A204.1 (cell line): ENCODE measurements around the gene NEU4.
"Not testable (repeated sequence)": the region's sequence is repeated elsewhere in the genome, so short reads cannot be mapped to it uniquely, and the experiment has no call there.

Source experiments
- FAIRE-seq: peaks from 2 replicates; lab custom pipeline; 2012; peaks lifted over from hg19 to GRCh38; lab: Jason Lieb, UNC

The NEU4 gene

GRCh38 chr2:241775223-241776177 lies 33.5 kb upstream of the NEU4 start:
- FAIRE-seq: no peak

DNA sequence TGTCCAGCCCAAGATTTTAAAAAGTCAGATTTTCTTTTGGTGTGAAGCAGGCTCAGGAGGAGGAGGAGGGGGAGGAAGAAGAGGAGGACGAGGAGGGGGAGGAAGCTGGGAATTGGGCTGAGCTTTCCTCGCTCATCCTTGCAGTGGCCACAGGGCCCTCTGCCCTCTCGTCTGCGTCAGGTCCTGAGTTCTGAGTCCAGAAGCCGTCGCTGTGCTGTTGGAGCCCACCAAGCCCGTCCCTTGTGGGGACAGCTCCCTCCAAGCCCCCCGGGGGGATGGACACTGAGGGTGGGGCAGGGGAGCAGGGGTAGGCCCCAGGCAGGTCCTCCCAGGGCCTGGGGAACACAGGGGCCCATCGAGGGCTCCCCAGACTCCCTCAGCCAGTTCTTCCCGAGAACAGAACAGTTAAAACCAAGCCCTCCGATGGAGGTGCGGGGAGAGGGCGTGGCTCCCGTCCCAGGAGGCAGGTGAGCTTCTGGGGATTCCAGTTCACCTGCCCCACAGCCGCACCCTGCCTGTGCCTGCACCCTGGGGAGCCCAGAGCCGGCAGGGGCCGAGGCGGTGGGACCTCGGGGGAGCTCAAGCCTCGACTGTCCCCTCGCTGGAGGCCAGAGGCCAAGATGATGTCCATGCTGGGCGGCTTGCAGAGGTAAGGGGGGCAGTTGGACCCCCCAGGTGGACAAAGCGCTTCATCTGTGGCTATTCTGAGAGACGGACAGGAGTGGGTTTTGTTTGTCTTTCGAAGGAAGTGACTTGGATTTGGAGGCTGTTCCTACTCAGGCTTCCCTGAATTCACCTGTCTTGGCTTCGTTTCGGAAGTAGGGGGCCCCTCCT lies 32.4 kb upstream of the NEU4 start, which contains the start of gene GAL3ST2:
Gene GAL3ST2, plus strand, starts transcription at position 487 of the 834 bp plus-strand sequence. Its CDS starts 134 bp downstream, at position 621.
- FAIRE-seq: no peak

- FAIRE-seq: no peak
Observed at GRCh38 chr2:241777170-241777685, 31.8 kb upstream of the NEU4 start.

GRCh38 chr2:241777686-241778627 lies 31.0 kb upstream of the NEU4 start:
- no peak for FAIRE-seq

GRCh38 chr2:241780939-241781569 lies 27.9 kb upstream of the NEU4 start:
- no peak for FAIRE-seq

DNA sequence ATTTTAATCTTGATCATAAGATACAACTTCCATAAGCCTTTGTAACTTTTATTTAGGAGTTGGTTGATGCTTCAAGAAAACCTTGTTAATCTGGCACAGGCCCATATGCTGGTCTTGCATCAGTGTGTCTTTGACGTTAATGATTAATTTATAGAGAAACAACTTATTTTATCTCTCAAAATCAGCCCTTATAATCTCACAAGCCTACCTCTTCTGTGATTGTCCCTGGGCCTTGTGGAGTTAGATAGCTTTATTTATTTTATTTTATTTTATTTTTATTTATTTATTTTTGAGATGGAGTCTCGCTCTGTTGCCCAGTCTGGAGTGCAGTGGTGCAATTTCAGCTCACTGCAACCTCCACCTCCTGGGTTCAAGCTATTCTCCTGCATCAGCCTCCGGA lies 26.9 kb upstream of the NEU4 start:
- not testable (repeated sequence) for FAIRE-seq

GRCh38 chr2:241788135-241788534 lies 20.9 kb upstream of the NEU4 start:
- no peak for FAIRE-seq

DNA sequence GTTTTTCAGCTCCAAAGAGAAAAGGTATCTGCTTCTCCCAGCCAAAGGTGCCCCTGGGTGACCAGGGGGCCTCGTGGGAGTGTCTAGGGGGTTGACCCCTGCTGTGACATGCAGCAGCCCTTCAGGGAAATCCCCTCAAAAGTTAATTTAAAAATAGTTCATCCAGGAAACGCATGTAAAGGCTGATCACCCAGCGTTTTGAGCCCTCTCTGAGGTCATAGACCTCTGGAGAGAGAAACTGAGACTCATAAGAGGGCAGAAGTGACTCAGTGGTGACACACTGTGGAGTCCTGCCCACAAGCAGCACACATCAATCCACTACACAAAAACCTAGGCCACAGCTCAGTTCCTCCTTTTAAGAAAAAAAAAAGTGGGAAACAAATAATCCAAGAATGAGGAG lies 20.4 kb upstream of the NEU4 start:
- FAIRE-seq: no peak

DNA sequence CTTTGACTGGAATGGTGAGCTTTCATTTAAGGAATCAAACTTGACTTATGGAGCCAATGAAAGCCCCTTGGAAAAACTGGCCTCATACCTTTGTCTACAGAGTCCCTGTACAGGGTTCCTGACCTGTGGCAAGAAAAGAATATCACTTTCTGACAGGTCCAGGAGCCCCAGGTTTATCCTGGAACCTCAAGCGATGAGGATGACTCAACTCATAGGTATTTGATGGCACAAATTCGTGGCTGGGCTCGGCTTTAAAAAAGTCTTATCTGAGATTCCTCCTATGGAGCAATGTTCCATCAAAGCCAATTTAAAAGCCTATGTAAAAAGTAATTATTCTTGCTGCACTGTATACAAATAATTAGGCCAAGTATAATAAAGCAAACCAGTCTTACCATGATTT lies 17.6 kb upstream of the NEU4 start:
- FAIRE-seq: not testable (repeated sequence)

GRCh38 chr2:241793385-241793784 lies 15.6 kb upstream of the NEU4 start:
- FAIRE-seq: no peak

DNA sequence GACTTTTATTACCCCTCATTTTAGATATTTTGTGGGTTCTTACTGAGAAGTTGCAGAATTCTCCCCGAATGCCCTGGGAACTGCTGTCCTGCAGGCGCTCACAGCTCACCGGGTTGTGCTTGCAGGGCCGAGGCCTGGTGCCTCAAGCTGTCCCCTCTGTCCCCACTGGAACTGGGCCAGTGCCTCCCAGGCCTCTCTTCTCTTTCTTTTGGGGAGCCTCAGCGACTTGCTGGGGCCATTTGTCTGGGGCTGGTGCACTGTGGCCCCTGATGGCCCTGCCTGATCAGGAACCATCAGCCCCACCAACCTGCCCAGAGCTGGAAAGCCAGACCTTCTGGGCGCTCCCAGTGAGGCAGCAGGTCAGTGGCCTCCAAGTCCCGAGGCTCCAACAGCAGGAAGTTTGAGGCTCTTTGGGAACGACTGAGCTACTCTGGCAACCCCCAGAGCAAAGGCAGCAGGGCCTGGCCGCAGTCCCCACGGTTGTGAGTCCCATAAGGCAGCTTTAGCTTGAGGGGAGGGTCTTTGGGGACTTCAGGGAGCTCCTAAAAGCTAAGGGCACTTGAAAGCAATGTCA lies 14.7 kb upstream of the NEU4 start:
- no peak for FAIRE-seq

DNA sequence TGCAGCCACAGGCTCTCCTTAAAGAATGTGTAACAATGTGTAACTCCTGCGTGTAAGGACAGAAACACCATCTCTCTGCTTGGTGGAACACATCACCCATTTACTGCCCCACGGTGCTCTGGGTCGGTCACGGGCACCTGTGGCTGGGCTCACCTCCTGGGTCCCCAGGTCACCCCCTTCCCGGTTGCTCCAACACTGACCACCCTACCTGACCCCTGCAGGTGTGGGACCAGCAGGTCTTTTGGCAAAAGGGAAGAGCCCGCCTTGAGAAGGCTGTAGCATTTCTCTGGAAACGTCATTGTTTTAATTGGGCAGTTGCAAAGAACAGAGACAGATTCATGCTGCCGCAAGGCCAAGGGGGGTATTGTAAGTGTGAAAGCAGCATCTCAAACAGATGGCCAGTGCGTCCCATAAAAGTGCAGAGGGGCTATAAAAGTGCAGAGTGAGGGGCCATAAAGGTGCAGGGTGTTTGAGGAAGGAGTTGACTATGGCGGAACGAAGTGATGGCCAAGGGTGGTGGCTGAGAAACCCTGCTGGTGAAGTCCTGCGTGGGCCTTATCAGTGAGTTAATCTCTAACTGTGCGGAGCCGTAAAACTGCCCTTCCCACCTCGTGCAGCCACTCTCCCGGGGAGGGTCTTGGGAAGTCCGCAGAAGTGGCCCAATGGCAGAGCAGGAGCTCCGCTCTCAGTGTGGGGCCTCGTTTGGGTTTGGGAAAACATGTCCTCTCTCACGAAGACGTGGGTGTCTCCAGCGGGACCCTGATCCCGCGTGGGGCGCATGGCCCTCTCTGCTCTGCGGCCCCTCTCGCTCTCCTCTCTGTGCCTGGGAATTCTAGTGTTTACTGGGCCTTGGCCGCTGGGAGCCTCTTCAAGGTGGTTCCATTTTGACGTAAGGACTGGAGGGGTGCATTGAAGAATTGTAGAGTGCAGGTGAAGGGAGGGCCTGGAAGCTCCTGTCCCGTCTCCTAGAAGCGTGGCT lies 13.7 kb upstream of the NEU4 start:
- no peak for FAIRE-seq

DNA sequence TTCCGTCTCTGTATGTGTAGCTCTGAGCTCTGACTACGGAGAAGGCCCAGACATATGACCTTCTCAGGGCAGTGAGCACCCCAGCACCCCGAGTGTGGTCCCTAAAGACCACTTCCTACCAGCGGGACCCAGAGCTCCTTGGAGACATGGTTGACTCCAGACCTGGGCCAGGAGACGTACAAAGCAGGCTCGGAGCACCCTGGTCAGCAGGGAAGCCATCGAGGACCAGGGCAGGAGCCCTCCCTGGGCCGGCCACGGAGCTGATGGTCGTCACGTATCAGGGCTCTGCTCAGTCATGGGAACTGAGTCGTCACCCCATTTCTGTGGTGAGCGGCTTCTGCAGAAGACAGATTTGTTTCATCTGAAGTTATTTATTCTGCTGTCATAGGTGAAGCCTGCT lies 12.8 kb upstream of the NEU4 start:
- FAIRE-seq: no peak

DNA sequence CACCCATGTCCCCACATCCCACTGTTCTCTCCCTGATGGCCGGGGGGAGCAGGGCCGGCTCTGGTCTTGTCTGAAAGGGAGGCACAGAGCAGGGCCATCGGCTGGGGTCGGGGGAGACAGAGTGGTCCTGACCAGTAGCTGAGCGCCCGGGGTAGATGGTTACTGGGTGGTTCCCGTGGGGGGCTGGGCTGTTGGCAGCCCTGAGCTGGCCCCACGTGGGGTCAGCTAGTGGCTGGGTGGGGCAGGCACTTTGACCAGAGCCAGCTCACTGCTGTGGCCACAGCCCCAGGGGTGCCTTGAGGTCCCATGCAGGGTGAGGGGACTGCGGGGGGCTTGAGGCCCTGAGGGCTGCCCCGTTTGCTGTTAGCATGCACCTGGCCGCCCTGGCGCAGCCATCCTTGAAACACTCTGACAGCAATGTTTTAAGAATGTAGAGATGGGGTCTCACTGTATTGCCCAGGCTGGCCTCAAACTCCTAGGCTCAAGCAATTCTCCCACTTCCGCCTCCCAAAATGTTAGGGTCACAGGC lies 12.3 kb upstream of the NEU4 start:
- no peak for FAIRE-seq

- FAIRE-seq: no peak
Observed at GRCh38 chr2:241797441-241798080, 11.4 kb upstream of the NEU4 start.

- FAIRE-seq: no peak
Observed at GRCh38 chr2:241798081-241798630, 10.8 kb upstream of the NEU4 start.

- FAIRE-seq: no peak
Observed at GRCh38 chr2:241798631-241799521, 10.1 kb upstream of the NEU4 start.
